Measurements from ENCODE around the gene ARHGEF16.

Gene ARHGEF16

DNA sequence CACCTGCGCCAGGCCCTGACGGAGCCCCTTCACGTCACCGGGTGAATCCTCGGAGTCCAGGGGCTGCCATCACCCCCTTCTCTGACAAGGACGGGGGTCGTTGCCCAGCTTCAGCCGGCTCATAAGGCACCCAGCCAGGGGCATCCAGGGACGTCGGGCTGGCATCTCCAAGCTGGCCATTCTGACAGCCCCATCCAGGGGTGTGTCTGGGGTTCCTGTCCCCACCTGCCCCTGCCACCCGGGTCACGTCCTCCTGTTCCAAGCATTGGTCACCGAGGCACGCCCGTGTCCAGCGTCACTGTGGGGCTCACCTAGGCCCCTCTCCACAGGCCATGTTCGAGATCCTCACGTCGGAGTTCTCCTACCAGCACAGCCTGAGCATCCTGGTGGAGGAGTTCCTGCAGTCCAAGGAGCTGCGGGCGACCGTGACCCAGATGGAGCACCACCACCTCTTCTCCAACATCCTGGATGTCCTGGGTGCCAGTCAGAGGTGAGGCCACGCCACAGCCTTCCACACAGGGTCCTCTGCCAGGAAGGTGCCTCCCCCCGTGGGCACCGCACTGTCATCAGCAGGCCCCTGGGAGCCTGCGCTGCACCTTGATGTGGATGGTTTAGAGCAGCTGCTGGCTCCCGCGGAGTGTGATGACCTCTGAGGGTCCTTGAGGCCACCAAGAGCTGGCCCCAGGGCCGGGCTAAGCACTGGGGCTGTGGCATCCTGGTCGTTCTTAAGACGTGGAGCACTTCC, 14.8 kb downstream of the ARHGEF16 start:
- DNase-seq: no peak

DNA sequence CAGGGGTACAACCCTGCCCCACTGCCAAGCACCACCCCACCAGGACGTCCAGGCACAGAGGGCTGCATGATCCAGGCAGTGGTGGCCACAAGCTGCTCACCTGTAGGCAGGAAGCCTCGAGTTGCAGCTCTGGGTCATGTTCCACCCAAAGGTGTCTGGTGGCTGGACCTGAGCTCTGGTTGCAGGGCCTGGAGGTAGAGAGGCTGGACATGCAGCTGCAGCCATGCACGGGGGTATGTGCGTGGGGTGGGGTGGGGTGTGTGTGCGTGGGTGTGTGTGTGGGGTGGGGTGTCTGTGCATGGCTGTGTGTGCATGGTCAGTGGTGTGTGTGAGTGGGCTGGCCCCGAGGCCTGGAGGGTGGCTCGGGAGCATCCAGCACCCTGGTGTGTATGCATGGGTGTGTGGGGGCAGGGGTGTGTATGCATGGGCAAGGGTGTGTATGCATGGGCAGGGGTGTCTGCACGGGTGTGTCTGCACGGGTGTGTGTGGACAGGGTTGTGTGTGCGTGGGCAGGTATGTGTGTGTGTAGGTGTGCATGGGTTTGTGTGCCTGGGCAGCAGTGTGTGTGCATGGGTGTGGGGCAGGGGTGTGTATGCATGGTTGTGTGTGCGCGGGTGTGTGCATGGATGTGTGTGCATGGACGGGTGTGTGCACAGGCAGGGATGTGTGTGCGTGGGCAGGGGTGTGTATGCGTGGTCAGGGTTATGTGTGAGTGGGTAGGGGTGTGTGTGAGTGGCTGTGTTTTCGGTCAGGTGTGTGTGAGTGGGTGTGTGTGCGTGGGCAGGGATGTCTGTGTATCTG, 15.6 kb downstream of the ARHGEF16 start:
- DNase-seq: no peak

DNA sequence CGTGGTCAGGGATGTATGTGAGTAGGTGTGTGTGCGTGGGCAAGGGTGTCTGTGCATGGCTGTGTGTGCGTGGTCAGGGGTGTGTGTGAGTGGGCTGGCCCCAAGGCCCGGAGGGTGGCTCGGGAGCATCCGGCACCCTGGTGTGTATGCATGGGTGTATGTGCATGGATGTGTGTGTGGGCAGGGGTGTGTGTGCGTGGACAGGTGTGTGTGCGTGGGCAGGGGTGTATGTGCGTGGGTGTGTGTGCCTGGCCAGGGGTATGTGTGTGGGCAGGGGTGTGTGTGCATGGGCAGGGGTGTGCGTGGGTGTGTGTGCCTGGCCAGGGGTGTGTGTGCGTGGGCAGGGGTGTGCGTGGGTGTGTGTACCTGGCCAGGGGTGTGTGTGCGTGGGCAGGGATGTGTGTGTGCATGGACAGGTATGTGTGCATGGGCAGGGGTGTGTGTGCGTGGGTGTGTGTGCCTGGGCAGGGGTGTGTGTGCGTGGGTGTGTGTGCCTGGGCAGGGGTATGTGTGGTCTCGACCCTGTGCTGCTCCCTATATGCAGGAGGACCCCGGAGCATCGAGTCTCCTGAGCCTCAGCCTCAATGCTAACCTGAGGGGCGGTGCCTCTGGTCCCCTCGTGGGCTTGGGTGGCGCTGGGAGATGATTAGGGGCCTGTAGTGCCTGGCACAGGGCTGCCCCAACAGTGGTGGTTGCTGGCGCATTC, 16.3 kb downstream of the ARHGEF16 start:
- no peak for DNase-seq

DNA sequence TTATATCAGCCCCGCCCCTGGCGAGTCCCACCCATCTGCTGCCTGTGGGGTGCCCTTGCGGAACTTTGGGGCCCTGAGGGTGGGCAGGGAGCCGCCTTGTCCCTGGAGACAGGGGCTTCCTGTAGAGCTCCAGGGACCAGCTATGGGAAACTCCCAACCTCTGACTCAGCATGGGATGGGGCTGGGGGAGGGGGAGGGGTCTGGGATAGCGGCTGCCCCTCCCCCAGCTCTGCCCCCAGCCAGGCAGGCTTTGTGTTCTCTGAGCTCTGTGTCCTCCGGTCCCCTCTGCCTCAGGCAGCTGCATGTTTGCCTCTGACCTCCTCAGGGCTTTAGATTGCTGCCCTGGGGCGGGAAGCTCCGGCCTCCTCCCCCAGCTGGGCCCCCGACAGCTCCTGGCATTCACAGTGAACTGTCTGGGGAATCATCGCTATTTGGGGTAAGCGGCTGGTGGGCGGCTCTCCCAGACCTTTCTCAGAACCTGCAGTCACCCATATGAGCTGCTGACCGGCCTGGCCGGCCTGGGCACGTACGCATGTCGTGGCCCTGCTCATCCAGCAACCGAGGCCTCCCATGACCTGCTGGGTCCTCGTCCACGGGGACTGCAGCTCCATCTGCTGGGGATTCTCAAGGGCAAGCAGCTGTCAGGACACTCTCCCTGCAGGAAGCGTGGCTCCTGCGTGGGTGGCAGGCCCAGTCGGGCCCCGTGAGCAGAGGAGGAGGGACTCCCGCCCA, 17.1 kb downstream of the ARHGEF16 start:
- no peak for DNase-seq

DNA sequence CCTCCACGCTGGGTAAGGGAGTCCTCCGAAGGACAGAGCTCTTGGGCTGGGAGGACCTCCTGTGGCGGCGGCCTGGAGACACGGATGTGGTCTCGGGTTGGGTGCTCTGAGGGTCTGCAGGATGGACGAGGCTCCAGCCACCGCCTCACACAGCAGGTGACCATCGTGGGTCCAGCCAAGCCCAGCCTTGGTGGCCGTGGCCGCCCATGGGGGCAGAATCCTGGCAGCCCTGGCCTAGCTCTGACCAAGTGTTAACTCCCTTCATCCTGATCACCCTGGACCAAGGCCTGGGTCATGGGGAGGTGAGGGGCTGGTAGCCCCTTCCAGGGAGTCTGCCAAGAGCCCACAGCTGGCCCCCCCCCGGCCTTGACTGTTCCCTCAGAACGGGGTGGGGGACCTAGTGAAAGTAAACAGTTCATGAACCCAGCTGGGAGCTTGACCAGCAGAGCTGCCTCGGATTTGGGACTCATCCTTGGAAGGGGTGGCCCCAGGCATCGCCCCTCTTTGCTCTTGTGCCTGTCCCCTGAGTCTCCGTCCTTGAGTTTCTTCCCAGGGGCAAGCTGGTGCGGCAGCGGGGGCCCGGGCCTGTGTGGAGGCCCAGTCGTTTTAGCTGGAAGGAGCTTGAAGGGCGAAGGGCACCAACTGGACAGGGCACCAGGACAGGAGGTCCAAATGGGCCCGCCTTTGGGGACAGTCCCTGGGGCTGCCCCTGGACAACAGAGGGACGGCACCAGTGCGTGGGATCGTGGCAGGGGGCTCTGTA, 17.8 kb downstream of the ARHGEF16 start:
- no peak for DNase-seq

DNA sequence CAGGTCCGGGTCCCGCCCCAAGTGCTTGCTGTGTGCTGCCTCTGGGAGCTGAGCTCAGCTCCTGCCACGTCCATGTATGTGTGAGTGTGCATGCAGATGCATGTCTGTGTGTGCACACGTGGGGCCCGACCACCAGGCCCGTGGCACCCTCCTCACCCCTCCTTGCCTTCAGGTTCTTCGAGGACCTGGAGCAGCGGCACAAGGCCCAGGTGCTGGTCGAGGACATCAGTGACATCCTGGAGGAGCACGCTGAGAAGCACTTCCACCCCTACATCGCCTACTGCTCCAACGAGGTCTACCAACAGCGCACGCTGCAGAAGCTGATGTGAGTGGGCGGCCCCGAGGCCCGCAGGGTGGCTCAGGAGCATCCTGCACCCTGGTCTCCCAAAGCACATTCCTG, 18.4 kb downstream of the ARHGEF16 start:
- no peak for DNase-seq

DNA sequence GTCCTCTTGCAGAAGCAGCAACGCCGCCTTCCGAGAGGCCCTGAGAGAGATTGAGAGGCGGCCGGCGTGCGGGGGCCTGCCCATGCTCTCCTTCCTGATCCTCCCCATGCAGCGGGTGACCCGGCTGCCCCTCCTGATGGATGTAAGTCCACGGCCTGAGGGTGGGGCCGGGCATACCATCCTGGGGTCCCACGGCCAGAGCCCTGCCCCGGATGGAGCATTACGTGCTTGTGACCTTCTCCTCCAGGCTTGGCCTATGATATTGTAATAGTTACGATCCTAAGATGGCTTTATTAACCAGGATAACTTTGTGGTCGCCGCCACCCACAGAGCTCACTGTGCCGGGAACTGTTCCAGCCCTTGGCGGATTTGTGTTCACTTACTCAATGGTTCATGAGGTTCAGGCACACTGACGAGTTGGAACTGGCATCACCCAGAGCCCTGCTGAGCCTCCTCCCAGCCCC, 18.9 kb downstream of the ARHGEF16 start:
- no peak for DNase-seq

DNA sequence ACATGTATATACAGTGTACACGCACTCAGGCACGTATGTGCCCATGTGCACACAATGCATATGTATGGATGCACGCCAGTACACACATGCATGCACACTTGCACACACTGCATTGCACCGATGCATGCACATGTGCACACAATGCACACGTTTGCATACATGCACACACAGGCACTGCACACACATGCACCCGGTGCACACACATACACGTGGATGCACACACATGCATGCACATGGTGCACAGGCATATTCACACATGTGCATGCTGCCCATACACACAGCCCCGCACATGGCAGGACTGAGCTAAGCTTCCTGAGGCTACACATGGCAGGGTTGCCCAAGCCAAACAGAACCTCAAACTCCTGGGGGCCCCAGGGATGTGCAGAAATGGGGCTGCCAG, 19.6 kb downstream of the ARHGEF16 start:
- DNase-seq: no peak

DNA sequence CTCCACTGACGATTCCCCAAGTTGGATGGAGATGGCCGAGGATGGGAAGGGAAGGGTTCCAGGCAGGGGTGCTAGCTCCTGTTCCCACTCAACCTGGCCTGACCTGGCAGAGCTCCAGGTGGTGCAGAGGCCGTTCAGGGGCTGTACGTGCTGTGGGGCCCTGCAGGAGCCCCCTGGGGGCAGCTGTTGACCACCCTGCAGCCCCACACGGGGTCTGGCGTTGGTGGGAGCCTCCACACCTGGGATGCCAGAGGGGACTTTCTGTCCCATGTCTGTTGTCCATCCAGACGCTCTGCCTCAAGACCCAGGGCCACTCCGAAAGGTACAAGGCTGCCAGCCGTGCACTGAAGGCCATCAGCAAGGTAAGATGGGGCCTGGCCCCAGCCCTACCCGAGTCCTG, 20.0 kb downstream of the ARHGEF16 start:
- no peak for DNase-seq

DNA sequence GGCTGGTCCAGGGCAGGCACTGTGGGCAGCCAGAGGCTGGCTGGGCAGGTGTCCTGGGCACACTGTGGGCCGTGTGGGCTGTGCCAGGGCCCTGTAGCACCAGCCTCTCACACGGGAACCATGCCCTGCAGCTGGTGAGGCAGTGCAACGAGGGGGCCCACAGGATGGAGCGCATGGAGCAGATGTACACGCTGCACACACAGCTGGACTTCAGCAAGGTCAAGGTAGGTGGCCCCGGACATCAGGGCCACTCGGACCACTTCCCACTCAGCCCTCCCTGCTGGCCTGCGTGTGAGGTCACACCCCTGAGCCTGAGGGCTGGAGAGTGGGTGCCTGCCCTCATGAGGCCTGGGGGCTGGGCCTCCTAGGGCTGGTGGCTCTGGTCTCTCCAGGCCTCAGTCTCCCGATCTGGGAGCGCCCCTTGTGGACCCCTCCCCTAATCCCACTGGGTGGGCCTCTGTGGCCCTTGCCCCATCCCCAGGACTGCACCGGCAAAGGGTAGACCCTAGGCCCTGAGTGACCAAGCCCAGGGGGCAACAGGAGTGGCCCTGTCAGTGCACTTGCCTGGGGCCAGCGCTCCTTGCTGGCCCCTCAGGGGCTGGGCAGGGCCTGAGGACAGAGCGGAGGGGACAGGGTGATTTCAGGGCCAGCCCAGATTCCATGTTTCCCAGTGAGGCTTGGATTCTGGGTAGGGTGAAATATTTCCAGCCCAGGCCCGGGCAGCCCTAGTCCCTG, 21.5 kb downstream of the ARHGEF16 start:
- no peak for DNase-seq

DNA sequence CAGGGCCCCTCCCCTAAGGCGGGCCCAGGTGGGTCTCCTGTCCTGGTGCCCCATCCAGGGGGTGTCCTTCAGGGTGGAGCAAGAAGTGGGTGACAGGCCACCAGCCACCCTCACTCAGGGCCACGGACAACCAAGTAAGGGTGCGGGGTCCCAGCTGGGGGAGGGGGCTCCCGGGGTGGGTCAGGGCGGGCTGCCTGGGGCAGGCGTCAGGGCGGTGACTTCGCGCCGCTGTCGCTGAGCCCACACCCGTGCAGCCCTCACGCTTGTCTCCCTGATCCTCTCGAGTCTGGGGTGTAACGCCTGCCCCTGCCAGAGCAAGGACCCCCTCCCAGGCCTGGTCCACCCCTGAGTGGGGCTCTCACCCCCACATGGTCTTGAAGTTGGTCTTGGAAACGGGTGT, 22.2 kb downstream of the ARHGEF16 start:
- no peak for DNase-seq

DNA sequence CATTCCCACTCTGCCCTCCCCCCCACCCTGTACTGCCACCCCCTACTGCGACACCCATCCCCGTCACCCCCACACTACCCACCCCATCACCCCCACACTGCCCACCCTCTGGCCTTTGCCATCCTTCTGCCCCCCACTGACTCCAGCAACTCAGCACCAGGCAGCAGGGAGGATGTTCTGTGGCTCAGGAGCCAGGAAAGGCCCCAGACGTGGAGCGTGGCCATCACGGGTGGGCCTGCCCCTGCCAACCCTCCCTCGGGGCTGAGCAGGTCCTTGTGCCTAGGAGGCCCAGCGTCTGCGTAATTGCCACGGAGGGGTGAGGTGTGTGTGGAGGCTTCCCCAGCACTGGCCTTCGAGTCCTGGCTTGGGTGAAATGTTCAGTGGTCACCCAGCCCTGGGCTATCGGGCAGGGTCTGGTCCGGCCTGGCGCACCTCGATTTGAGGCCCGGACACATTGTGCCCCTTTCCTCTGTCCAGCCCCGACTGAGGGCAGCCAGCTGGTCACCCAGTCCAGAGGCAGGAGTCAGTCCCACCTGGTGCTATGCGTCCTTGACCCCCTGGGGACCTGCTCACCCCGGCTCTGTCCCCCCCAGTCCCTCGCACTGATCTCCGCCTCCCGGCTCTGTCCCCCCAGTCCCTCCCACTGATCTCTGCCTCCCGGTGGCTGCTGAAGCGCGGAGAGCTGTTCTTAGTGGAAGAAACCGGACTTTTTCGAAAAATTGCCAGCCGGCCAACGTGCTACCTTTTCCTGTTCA, 23.0 kb downstream of the ARHGEF16 start:
- no peak for DNase-seq

DNA sequence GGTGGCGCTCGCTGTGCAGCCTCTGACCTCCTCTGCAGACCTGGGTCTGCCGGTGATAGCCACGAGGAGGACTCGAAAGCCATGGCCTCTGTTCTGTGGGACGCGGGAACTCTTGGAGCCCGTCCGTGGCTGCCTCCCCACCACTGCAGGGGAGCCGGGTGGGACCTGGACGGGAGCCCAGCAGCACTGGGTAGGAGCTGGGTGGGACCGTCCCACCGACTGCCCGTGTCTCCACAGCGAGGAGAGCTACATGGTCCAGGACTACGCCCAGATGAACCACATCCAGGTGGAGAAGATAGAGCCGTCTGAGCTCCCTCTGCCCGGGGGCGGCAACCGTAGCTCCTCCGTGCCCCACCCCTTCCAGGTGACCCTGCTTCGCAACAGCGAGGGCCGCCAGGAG, 23.7 kb downstream of the ARHGEF16 start:
- no peak for DNase-seq

DNA sequence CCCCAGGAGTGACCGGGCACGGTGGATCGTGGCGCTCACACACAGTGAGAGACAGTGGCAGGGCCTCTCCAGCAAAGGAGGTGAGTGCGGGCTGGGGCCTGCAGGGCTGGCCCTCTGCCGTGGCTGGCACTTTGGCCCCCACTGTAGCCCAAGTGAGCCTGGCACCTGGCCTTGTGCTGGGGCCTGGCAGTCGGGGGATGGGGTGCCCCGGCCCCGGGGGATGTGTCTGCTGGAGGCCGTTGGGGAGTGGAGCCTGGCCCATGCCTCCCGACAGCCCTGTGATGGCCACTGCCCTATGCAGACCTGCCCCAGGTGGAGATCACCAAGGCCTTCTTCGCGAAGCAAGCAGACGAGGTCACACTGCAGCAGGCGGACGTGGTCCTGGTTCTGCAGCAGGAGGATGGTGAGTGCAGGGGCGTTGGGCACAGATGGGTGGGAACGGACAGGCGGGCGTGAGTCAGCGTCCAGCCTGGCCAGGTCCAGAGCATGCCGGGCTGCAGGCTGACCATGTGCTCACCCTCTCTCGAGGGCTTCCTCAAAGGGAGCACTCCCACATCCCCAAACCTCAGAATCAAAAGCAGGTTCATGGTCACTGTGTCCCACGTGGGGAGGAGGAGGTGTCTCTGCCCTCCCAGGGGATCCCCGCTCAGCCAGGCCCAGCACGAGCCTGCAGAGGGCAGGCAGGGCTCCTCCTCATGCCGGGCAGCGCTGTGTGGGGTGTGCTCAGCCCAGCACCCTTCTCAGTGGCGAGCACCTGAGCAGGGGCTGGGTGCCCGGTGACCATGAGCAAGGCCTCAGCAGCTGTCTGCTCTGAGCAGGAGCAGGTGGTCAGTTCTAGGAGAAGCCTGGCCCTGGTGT, 25.3 kb downstream of the ARHGEF16 start:
- DNase-seq: no peak

DNA sequence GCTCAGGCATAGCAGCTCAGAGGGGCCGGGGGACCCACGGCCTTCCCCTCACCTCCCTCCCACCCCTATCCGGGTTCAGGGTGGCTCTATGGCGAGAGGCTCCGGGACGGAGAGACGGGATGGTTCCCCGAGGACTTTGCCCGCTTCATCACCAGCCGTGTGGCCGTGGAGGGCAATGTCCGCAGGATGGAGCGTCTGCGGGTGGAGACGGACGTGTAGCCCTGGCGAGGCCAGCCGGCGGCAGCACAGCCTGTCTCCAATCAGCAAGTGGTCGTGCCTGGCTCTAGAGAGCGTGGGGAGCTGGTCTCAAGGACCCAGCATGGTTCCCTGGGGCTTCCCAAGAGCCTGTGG, 25.9 kb downstream of the ARHGEF16 start:
- no peak for DNase-seq

DNA sequence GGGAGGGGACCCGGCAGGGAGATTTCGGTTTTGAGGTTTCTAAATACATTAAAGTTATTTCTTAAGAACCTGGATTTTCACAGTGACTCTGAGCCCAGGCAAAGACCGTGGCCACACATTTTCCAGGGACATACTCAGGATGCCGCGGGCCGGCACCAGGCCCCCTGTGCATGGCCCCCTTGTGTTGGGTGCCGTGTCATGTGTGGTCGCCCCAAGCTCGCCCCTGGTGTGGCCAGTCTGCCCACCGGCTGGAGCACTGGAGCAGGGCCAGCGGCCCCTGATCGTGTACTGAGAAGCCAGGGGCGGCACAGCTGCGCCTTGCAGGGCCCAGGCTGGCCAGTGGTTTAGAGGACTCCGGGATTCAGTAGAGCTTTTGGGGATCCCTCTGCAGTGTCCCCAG, 26.6 kb downstream of the ARHGEF16 start:
- DNase-seq: no peak

DNA sequence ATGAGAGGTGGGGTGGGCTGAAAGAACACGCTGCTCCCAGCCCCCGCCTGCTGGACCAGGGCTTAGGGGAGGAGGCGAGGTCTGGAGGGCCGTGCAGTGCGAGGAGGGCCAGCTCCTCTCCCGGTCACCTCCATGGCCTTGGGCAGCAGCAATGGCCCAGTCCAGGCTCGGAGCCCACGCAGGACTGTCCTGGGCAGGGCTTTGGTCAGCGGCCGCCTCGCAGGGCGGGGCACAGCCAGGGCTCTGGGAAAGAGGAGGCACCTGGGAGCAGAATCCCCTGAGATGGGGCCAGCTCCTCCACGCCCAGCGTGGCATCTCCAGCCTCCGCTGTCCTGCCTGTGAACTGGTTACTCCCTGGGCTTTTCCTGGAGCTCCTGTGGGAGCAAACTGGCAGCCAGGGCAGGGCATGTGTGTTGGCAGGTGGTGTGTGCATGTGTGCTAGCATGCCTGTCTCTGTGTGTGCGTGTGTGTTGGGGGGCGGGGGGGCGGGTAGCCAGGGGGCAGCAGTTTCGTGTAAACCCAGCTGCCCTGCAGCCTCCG, 27.4 kb downstream of the ARHGEF16 start:
- no peak for DNase-seq

DNA sequence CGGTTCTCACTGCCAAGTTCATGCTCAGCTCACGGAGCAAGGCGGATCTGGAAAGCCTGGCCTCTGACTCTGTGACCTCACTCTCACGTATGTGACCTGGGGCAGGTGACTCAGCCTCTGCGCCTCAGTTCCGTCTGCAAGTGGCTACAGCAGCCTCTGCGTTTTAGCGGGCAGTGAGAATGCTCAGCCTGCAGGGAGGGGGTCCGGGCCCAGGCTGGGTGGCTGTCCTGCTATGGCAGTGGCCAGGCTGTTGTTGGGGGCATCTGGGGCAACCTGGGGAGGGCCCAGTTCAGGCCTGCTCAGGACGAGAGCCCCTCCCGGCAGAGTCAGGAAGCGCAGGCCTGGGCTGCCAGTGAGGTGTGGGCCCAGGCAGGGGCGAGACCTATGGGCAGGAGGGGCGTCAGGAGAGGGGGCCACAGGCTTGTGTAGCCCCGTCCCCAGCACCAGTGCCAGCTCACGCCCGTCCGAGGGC, 27.9 kb downstream of the ARHGEF16 start:
- DNase-seq: peak; percentile 16

DNA sequence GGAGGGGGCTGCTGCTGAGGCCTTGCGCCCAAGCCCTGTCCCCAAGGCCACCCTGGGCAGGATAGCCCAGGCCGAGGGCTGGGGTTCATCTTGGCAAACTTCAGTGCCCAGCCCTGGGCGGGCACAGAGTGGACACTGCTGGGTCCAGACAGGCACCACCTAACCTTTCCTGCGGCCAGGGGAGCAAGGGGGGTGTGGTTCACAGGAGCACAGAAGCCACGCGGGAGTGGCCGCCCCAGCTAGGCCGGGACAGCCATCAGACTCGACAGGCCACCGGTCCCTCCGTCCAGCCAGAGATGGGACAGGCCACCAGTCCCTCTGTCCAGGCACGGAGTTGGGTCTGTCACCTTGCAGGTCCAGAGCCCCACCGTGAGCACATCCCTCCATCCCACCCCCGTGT, 28.9 kb downstream of the ARHGEF16 start:
- DNase-seq: no peak
